Measurements from ENCODE around the gene LRRC10.

- TF ChIP-seq POLR2AphosphoS5 (IDR thresholded peaks at IDR 0.05; ENCODE audit: low read depth, low read length), result no peak
- TF ChIP-seq, protein P1, sequence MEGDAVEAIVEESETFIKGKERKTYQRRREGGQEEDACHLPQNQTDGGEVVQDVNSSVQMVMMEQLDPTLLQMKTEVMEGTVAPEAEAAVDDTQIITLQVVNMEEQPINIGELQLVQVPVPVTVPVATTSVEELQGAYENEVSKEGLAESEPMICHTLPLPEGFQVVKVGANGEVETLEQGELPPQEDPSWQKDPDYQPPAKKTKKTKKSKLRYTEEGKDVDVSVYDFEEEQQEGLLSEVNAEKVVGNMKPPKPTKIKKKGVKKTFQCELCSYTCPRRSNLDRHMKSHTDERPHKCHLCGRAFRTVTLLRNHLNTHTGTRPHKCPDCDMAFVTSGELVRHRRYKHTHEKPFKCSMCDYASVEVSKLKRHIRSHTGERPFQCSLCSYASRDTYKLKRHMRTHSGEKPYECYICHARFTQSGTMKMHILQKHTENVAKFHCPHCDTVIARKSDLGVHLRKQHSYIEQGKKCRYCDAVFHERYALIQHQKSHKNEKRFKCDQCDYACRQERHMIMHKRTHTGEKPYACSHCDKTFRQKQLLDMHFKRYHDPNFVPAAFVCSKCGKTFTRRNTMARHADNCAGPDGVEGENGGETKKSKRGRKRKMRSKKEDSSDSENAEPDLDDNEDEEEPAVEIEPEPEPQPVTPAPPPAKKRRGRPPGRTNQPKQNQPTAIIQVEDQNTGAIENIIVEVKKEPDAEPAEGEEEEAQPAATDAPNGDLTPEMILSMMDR (IDR thresholded peaks at IDR 0.05), result no peak
- TF ChIP-seq REST (IDR thresholded peaks at IDR 0.05; ENCODE audit: insufficient read depth in 1 of 2, low read depth in 2 of 2, low read length in 1 of 2), result no peak
- TF ChIP-seq SIN3A (IDR thresholded peaks at IDR 0.05; ENCODE audit: borderline replicate concordance, insufficient read depth, low read depth, low read length), result no peak
Observed at GRCh38 chr12:69570000-69570516, 40.6 kb downstream of the LRRC10 start.
